CD4-positive, alpha-beta T cell treated with Interleukin-17A for 4 hours (primary cell): ENCODE data around the gene SAE1.

Experiments used
- DNase-seq: peaks from one replicate; pipeline ENCODE4 v3.0.0-alpha.2; 2020; ENCODE audit warnings: mixed read lengths

The SAE1 gene

GRCh38 chr19:47168065-47168464 lies 37.4 kb downstream of the SAE1 start:
- DNase-seq, result no peak

DNA sequence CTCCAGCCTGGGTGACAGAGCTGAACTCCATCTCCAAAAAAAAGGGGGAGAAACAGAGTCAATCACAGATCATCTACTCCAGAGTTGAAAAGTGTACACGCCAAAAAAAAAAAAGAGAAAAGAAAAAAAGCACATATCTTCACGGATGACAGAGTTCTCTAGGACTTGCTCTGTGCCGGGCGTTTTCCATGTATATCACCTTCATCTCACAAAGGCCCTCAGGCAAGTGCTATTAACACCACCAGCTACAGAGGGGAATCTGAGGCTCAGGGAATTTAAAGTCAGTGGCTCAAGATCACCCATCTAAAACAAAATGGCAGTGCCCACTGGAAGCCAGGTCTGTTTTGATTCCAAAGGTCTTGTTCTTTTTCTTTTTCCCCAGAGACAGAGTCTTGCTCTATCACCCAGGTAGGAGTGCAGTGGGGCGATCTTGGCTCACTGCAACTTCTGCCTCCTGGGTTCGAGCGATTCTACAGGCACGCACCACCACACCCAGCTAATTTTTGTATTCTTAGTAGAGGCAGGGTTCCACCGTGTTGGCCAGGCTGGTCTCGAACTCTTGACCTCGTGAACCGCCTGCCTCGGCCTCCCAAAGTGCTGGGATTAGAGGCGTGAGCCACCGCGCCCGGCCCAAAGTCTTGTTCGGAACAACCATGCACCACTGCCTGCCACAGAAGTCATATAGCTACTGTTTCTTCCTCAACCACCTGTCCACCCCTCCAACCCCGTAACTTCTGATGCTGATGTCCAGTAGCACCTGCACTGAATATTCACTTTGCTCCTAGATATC lies 42.2 kb downstream of the SAE1 start:
- DNase-seq, result no peak

DNA sequence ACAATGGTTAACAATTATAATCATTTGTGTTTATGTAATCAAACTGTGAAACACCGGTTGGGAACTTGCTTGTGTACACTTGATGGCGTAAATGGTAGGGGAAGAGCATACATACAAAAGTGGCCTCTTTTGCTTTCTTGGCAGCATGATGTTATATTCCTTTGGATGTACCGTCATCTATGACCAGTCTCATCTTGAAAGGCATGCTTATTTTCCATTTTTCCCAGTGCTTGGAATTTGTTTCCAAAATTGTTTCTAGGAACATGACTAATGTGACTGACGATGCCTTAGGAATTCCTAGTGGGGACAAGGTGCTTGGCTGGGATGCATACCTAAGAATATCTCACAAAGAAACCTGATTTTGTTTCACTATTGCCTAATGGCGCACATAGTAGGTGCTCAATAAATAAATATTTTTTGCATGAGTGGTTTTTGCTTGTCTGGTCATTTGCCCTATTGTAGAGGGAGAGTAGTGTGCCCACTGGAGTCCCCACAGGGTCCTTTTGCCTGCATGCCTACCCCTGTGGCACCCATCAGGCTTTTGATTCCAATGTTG lies 45.5 kb downstream of the SAE1 start:
- no peak for DNase-seq

GRCh38 chr19:47176627-47177090 lies 46.0 kb downstream of the SAE1 start:
- peak; percentile 60 for DNase-seq

- DNase-seq, result no peak
Measured at GRCh38 chr19:47179653-47180310, 49.1 kb downstream of the SAE1 start.

DNA sequence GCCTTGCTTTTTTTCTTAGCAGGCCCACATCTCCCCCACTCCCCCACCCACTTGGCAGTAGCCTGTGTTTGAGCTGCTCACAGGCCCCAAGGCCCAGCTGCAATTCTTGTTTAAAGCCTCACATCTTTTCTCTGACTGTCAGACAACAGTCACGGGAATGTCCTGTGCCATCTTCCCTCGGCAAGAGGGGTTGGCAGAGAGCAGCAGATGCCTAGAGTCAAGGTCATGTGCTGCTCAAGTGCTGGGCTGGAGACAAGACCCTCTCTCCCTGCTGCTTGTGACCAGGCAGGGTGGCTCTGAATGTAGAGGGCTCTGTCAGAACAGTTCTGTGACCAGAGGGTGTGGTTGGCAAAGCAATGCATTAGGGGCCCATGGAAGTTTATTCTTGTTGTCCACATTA lies 53.0 kb downstream of the SAE1 start:
- DNase-seq, result no peak

DNA sequence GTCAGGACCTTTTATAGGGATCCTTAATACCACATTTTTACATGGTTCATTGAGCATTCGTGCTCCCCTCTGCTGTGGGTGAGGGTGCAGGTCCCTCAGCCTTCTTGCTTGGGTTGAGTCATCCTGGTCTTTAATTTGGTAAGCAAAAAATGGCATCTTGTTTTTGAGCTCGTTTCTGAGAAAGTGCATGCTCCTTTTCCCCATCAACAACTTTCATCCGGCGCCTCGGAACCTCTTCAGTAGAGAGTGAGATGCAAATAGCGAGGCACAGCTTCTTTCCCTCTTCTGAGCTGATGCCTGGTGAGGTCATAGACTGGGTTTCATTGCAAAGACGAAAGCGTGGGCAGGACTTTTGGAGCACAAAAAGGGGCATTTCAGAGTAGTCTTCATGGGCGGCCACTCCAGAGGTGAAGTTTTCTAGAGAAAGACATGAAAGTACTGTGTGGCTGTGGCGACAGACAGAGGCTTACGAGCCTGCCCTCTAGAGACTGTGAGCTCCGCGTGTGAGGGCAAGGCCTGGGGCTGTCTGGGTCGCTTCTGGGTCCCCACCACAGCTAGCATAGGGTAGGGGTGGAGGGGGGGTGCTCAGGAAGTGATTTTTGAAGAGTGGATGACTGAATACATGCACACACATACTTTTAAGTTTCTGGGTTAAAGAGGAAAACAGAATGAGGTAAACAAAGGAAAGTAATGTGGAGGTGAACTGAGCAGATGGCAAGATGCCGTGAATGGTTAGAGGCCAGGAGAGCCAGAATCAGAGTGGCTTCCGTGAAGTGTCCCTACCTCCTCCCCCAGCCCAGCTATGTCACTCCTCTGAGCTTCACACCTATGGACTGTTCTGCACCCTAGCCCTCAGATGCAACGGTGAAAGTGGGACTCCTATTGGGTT lies 56.1 kb downstream of the SAE1 start:
- DNase-seq, result peak; percentile 88

GRCh38 chr19:47187335-47187655 lies 56.7 kb downstream of the SAE1 start:
- DNase-seq, result no peak

- DNase-seq, result peak; percentile 51
Measured at GRCh38 chr19:47187797-47188196, 57.2 kb downstream of the SAE1 start.

DNA sequence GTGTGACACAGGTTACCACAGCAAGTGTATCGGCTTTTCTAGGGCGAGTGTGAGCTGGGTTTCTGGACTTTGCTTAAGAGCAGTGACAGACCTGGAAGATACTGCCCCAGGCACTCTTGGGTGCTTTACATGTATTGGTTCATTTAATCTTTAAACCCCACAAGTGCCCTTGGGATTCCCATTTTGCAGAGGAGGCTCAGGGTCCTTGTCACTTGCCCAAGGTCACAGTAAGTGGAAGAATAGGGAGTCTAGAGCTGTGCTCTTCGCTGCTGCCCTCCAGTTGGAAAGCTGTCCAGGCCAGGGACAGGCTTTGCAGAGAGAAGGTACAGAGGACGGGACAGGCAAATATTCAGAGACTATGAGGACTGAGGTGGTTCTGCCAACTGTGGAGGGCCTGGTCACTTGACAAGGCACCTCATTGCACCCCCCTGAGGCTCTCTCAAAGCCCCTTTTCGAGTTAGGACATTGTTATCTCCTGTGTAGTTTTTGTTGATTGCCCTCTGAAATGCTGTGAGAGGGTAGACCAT lies 57.9 kb downstream of the SAE1 start:
- DNase-seq, result peak; percentile 9

- peak; percentile 75 for DNase-seq
Measured at GRCh38 chr19:47190167-47190727, 59.6 kb downstream of the SAE1 start.

DNA sequence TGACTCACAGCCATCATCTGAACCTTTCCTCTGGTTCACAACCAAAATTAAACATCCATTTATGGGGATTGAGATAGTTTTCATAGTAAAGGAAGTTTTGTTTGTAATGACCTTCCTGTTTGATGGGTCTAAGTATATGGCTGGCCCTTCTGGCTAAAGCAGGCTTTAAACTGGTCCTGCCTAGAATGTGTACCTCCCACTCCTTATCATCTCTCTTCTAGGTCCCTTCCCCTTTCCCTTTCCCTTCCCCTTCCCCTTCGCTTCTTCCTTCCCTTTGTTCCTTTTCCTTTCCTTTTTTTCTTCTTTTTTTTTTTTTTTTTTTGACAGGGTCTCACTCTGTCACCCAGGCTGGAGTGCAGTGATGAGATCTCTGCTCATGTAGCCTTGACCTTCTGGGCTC lies 64.8 kb downstream of the SAE1 start:
- DNase-seq, result no peak

DNA sequence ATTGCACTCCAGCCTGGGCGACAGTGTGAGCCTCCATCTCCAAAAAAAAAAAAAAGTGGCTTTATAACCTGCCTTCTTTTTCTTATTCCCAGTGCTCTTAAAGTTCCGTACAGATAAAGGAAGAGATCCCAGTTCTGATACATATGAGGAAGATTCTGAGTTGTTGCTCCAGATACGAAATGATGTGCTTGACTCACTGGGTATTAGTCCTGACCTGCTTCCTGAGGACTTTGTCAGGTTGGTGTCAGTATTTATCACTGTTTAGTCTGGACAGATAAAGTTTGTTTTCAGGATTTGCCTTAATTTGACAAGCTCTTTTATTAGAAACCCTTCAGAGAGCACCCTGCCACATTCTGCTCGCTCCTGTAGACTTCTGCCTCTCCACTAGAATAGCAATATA lies 66.5 kb downstream of the SAE1 start:
- DNase-seq, result no peak

DNA sequence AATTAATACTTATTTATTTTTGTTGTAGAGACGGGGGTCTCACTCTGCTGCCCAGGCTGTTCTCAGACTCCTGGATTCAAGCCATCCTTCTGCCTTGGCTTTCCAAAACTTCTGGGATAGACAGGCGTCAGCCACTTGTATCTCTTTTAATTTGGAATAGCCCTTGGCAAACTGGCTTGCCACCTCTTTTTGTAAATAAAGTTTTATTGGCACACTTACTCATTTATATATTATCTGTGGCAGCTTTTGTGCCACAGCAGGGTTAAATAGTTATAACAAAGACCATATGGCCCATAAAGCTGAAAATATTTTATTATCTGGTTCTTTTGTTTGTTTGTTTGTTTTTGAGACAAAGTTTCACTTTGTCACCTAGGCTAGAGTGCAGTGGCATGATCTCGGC lies 69.9 kb downstream of the SAE1 start:
- no peak for DNase-seq

DNA sequence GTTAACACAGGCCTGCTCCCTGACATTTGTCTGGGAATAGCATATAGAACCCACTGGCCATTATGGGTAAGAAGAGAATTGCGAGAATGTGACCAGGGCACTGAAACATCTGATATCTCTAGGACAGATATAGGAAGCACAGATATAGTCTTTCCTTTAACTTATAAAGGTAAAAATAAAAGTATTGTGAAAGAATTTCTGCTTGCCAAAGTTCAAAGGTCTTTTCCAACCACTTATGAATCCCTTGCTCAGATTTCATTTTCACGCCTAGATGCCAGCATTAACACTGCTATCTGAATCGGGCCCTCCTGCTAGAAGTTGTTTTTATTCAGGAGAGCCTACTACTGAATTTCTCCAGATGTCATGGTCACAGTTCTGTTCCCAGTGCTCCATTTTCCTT lies 72.6 kb downstream of the SAE1 start:
- DNase-seq, result no peak

DNA sequence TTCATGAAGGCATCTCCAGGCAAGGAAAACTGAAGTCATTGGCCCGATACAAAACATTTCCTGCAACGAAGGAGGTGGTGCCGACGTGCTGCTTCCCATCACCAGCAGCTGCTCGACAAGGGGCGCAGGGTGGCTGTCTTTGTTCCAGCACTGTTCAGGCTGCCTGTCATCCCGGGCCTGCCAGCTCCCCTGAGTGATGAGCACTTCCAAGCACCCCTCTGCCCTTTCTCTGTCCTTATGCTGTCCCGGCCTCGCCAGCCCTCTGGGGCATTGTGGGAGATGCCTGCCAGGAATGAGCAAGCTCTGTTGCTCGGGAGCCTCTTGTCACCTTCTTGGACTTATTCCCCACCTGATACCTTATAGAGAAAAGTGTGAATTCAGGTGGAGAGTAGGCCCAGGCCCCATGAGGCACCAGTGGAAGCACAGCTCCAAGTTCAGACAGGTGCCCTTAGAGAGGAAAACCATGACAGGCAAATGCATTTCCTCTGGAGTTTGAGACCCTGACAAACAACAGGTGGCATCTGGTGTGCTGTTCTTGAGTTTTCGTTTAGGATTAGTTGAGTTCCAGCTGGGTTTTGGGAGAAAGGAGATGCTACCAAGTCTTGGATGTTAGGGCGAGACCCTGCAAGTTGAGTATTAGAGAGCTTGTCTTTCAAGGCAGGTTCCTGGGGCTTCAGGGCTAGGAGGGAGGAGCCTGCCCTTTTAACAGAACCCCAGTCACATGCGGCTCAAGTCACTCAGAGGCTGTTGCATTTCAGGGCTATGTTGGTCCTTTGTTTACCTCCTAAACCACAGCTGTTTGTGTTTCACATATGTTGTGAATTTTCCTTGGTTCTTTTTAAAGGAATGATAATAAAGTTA lies 78.9 kb downstream of the SAE1 start:
- no peak for DNase-seq

GRCh38 chr19:47210180-47210490 lies 79.5 kb downstream of the SAE1 start:
- DNase-seq, result no peak

DNA sequence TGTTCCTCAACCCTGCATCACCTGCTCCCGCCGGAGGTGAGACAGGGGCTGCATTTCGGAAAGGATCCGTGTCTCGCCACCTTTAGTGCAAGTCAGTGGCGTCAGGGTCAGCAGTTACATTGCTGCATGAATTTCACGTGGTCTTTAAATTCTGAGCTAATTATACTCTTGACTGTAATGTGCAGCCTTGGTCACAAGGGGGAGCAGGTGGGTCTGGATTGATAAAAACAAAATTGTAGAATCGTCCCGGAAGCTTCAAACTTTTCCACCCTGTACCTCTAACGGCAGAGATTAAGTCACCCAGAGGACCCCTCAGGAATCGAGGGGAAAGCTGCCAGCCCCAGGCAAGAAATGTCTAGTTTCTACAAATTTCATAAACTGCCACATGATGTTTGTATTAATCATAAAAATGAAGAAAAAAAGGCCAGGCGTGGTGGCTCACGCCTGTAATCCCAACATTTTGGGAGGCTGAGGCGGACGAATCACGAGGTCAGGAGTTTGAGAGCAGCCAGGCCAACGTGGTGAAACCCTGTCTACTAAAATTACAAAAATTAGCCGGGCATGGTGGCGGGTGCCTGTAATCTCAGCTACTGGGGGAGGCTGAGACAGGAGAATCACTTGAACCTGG lies 80.2 kb downstream of the SAE1 start:
- DNase-seq, result peak; percentile 89

DNA sequence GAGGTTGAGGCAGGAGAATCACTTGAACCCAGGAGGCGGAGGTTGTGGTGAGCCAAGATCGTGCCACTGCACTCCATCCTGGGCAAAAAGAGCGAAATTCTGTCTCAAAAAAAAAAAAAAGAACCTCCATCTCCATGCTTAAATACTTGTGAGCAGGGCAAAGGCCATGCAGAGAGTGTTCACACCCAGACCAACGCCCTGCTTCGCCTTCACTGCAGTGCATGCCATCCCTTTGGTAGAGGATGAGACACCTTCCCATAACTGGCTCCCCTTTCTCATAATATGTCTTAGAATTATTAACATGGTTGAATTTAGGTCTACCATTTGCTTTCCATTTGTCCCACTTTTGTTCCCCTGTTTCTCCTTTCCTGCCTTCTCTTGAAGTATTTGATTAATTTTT lies 84.9 kb downstream of the SAE1 start:
- no peak for DNase-seq

- no peak for DNase-seq
Measured at GRCh38 chr19:47221080-47221841, 90.6 kb downstream of the SAE1 start.

DNA sequence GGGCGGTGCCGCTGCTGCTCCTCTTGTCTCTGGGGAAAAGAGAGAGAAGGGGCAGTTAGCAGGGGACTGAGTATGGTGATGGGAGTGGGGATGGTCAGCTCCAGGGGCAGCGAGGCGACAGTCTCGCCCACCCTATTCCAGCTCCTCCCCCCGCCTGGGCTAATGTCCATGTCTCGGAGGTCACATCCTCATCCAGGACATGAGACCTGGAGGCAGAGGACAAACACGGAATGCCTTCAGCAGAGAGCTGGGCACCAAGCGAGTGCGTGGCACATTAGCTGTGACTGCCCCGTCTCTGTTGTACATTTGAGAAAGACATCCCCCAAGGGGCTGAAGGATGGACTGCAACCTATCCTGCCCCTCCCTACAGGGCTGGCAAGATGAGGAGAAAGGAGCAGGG lies 91.3 kb downstream of the SAE1 start:
- DNase-seq, result no peak
